ENCODE data around the gene SLC22A13.

SLC22A13 gene

DNA sequence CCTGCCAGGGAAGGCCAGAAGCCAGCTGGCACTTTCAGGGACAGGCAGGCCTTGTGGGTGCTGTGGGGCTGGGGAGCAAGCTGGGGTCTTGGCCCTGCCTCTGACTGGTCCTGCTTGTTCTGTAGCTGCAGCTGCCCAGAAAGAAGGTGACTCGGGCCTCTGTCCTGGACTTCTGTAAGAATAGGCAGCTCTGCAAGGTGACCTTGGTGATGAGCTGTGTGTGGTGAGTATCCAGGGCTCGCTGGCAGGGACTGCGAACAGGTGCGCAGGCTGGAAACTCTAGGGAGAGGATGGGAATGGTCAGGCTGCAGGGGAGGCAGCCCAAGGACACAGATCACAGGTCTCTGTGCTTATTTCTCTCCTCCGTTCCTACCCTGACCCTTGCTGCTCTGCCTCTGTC is 47.7 kb downstream of the SLC22A13 start:
- no peak for DNase-seq (ENCODE audit: low read depth)
- H3K4me3 ChIP-seq (ENCODE audit: low read length), result no peak overlapping the region
- no peak for TF ChIP-seq CTCF (conservative IDR thresholded peaks at IDR 0.05; ENCODE audit: low read depth, low read length)

- no peak for DNase-seq (ENCODE audit: low read depth)
- H3K4me3 ChIP-seq (ENCODE audit: low read length), result no peak overlapping the region
Observed at GRCh38 chr3:38313695-38314094, 48.1 kb downstream of the SLC22A13 start.

DNA sequence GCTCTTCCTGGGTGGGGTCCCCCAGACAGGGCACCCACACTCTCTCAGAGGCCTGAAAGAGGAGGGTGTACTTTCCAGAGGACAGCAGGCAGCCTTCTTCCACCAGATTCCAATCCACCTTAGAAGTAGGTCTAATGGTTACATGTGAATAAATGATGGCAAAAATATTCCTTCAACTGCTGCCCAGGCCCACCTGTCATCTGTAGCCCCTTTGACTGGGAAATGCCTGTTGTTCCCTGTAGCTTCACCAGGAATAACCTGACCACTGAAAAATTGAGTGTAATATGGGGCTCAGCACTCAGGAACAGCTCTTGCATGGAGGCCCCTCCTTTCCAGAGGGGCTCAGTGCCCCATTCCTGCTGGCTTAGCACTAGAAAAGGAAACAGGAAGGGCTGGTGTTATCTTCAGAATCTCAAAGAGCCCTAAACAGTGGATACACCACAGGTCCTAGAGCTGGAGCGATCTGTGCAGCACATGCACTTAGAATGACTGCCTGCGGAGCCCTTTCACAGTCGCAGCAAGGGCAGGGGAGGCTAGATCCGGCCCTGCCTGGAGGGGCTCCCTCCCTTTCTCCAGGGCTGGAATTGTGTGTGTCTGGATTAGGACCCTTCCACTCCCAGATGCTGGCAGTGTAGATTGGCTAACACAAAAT is 48.6 kb downstream of the SLC22A13 start:
- no peak for DNase-seq (ENCODE audit: low read depth)
- TF ChIP-seq CTCF (conservative IDR thresholded peaks at IDR 0.05; ENCODE audit: low read depth, low read length), result no peak
- H3K4me3 ChIP-seq (ENCODE audit: low read length), result no peak overlapping the region

More at GRCh38 chr3:38313695-38314094, 48.1 kb downstream of the SLC22A13 start:
- no peak for TF ChIP-seq CTCF (conservative IDR thresholded peaks at IDR 0.05; ENCODE audit: low read depth, low read length)

DNA sequence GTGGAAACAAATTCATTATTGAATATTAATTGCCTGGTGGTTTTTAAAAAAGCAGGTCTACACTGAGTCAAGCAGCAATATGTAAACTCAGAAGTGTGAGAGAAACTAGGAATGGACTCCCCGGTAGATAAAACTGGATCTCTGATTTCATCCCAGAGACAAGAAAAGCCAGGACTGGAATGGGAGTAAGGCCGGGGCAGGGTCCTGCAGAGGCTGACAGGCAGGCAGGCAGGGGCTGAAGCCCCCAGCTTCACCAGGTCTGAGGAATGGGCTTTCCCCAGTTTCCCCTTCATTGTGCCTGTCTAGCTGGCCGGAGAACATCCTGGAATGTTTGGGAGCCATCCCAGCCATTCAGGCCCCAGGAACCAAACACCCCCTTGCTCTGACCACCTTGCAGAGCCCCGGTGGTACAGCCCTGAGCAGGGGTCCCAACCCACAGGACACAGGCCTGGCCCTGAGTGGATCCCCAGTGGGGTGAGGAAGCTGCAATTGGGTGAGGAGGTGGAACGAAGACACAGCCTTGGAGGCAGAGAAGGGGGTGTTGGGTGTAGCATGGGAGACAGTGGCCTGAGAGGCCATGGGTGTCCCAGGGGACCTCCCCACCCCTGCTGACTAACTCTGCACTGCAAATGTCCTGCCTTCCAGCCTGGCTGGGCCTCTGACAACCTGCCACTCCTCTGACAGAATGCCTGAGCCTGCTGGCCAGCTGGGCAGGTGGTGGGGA is 49.3 kb downstream of the SLC22A13 start:
- DNase-seq (ENCODE audit: low read depth), result no peak
- no peak overlapping the region for H3K4me3 ChIP-seq (ENCODE audit: low read length)
- no peak for TF ChIP-seq CTCF (conservative IDR thresholded peaks at IDR 0.05; ENCODE audit: low read depth, low read length)

DNA sequence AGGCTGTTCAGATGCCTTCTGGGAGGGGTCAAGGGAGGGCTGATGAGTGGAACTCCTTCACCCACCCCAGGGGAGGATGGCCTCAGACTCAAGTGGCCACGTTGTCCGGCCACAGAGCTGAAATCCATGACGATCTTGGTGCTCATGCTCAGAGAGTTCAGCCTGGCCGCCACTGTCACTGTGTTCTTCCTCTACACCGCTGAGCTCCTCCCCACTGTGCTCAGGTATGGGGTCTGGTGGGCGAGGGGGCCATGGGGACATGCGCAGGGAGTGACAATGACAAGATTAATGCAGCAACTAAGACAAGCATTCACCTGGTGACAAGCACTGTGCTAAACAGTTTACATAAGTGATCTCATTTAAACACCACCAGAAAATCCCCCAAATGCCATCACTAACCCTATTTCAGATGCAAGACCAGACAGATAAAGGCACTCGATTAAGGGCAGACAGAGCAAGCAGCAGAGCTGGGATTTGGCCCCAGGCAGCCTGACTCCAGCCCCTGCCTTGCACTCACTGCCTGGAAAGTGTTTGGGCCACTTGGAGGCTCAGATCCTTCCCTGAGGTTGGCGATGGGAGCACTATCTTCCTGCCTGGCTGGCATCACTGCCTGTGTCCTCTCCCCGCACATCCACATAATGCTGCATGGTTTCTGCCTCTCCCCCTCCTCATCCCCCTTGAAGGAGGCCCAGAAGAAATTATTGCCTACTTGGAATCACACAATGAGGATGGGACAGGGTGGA is 50.0 kb downstream of the SLC22A13 start:
- no peak for DNase-seq (ENCODE audit: low read depth)
- H3K4me3 ChIP-seq (ENCODE audit: low read length), result no peak overlapping the region
- no peak for TF ChIP-seq CTCF (conservative IDR thresholded peaks at IDR 0.05; ENCODE audit: low read depth, low read length)

- TF ChIP-seq CTCF (conservative IDR thresholded peaks at IDR 0.05; ENCODE audit: low read depth, low read length), result no peak
- no peak for DNase-seq (ENCODE audit: low read depth)
- no peak overlapping the region for H3K4me3 ChIP-seq (ENCODE audit: low read length)
Observed at GRCh38 chr3:38316356-38317191, 51.0 kb downstream of the SLC22A13 start.
